H1 (cell line): Measurements from ENCODE around the gene ACTG1.
"Not testable (repeated sequence)": the region's sequence is repeated elsewhere in the genome, so short reads cannot be mapped to it uniquely, and the experiment has no call there.

ENCODE experiments used
- CEBPB ChIP-seq: IDR thresholded peaks from 2 replicates; pipeline ENCODE4 v1.6.1; 2012; ENCODE audit warnings: low read depth, low read length
- CTCF ChIP-seq, 3 experiments: IDR thresholded peaks; 1 replicate in 2 of 3; 2 replicates in 1 of 3; pipeline versions ENCODE4 v1.5.1 to v1.6.1; 2011; ENCODE audit warnings: low read length in 3 of 3, mild to moderate bottlenecking in 3 of 3, inconsistent platforms in 2 of 3, low read depth in 1 of 3, moderate library complexity in 1 of 3; ENCODE audit not compliant: insufficient read depth in 1 of 3; ENCODE audit errors: control extremely low read depth in 1 of 3
- GTF2F1 ChIP-seq: IDR thresholded peaks from 2 replicates; pipeline ENCODE4 v1.6.1; 2012; ENCODE audit warnings: low read depth, low read length, improper control_type of control experiment, borderline replicate concordance
- KDM5A ChIP-seq: fragments of 200-600 bp; IDR thresholded peaks from 2 replicates; pipeline ENCODE4 v1.7.1; 2012; ENCODE audit warnings: mild to moderate bottlenecking, low read length, inconsistent platforms, mixed read lengths
- RAD21 ChIP-seq, 2 experiments: IDR thresholded peaks in 1 of 2; conservative IDR thresholded peaks in 1 of 2; 2 replicates each; pipeline ENCODE4 v1.6.1; 2011; ENCODE audit warnings: low read depth in 2 of 2, low read length in 2 of 2, improper control_type of control experiment in 1 of 2, inconsistent platforms in 1 of 2, mild to moderate bottlenecking in 1 of 2, moderate library complexity in 1 of 2
- TAF1 ChIP-seq: IDR thresholded peaks from 2 replicates; pipeline ENCODE4 v1.6.1; 2011; ENCODE audit warnings: mild to moderate bottlenecking, low read depth, low read length
- TEAD4 ChIP-seq: IDR thresholded peaks from 2 replicates; pipeline ENCODE4 v1.6.1; 2012; ENCODE audit warnings: low read depth, low read length, inconsistent platforms, mixed read lengths

GRCh38 chr17:81531998-81532404 is 19.4 kb upstream of the ACTG1 start:
- TF ChIP-seq TAF1; CEBPB; CTCF (IDR thresholded peaks at IDR 0.05; ENCODE audit: control extremely low read depth in 1 of 3, insufficient read depth in 1 of 3, low read depth in 1 of 3, low read length in 3 of 3); KDM5A; GTF2F1; RAD21 (IDR thresholded peaks at IDR 0.05 in 1 of 2, conservative IDR thresholded peaks at IDR 0.05 in 1 of 2; ENCODE audit: low read depth in 2 of 2, low read length in 2 of 2); TEAD4: not testable (repeated sequence)
